Esophagus muscularis mucosa (tissue), 4 donors: Measurements from ENCODE around the gene PLD3. TPM values are rescaled to one million over a fixed set of nuclear protein-coding genes. Genes with fewer than 3 reads are reported as not detected.
A peak's percentile ranks its signal among the peaks of the same experiment; 100 is the strongest.

Experiments
- DNase-seq: peaks from one replicate; pipeline ENCODE4 v3.0.0-alpha.2; 2017; ENCODE audit errors: extremely low spot score
- H3K27ac ChIP-seq, 4 donors: fragments of 200-600 bp; sonication (generic); replicated peaks in 1 of 4; 1 replicate in 3 of 4; 2 replicates in 1 of 4; pipeline ENCODE4 v1.5.1; 2016 to 2019; ENCODE audit warnings: mild to moderate bottlenecking in 1 of 4
- H3K27me3 ChIP-seq, 4 donors: fragments of 200-600 bp; sonication (generic); one replicate each; pipeline versions ENCODE4 v1.5.1 to v1.6.0; 2016 to 2019
- H3K36me3 ChIP-seq, 4 donors: fragments of 200-600 bp; sonication (generic); one replicate each; pipeline ENCODE4 v1.5.1; 2016 to 2019
- H3K4me1 ChIP-seq, 4 donors: fragments of 200-600 bp; sonication (generic); one replicate each; pipeline ENCODE4 v1.5.1; 2016 to 2019
- H3K4me3 ChIP-seq, 4 donors: fragments of 200-600 bp; sonication (generic); 1 replicate in 2 of 4; 2 replicates in 2 of 4; pipeline ENCODE4 v1.5.1; 2016 to 2019; ENCODE audit warnings: mild to moderate bottlenecking in 4 of 4, moderate library complexity in 1 of 4
- H3K9me3 ChIP-seq, 4 donors: fragments of 200-600 bp; sonication (generic); 1 replicate in 3 of 4; 2 replicates in 1 of 4; pipeline ENCODE4 v1.5.1; 2016 to 2019
- EP300 ChIP-seq: sonication (generic); formaldehyde crosslinking; IDR thresholded peaks from one replicate; pipeline ENCODE4 v1.6.1; 2017; ENCODE audit warnings: antibody characterized with exemption
- POLR2A ChIP-seq: fragments of 450-650 bp; IDR thresholded peaks from one replicate; pipeline ENCODE4 v1.6.1; 2017; ENCODE audit warnings: antibody characterized with exemption, moderate library complexity, mild to moderate bottlenecking, low read depth
- POLR2AphosphoS5 ChIP-seq, 2 donors: sonication (generic); formaldehyde crosslinking; IDR thresholded peaks; one replicate each; pipeline ENCODE4 v1.6.1; 2017; ENCODE audit warnings: antibody characterized with exemption in 2 of 2
- WGBS: methylation state at CpG from one replicate; pipeline ENCODE4 v1.1.5; 2018; 5-methylcytosine and 5-hydroxymethylcytosine counted together
- intact Hi-C: fragments of 100-400 bp; cut with DNase I; formaldehyde crosslinking; loops from one replicate; pipeline ENCODE4 v1.15.1; 2023
- total RNA-seq, 4 donors: library from RNA; depleted of rRNA; stranded (reverse); fragments of >200 nt; gene quantifications; one replicate each; pipeline versions ENCODE4 v1.1.0 to v1.2.1, GENCODE V29; 2016
- TF ChIP-seq, protein P1 (sequence below), 3 experiments: fragments of 200-600 bp in 2 of 3; fragments of 450-650 bp in 1 of 3; sonication (generic) in 2 of 3; IDR thresholded peaks; one replicate each; pipeline ENCODE4 v1.5.1; 2017 to 2019; ENCODE audit warnings: antibody characterized with exemption in 3 of 3, mild to moderate bottlenecking in 2 of 3, moderate library complexity in 1 of 3

The PLD3 gene
- total RNA-seq, 4 donors from 2014 or later, result 206 to 280 (median 223) TPM

DNA sequence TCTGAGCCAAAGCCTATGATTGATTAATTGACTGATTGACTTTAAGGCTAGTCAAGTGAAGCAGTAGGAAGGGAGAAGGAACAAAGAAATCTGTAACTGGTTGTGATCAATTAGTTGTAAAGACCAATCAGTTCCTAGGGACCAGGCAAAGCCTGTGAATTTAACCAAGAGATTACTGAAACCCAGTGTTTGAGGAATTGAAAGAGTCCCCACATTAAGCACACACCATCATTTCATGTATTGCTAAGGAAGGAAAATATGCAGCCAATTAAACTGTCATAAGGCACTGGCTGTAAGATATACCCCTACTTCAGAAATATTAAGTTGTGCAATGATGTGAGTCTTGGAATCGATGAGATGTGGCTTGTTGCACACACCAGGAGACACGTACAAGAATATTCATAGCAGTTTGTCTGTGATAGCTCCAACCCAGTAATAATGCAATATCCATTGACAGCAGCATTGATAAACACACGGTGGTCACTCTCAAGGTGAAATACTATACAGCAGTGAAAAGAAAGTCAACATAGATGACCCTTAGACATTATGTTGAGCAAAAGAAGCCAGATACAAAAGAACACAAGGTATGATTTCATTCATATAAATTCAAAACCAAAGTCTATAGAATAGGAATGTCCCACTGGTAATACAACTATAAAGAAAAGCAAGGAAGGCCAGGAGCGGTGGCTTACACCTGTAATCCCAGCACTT is 9.3 kb upstream of the PLD3 start:
- WGBS, result 87% methylated on average over 4 of the region's 4 CpGs
- intact Hi-C loops, result no loop called here
- Histone ChIP-seq H3K4me3 (no peak overlapping the region), H3K4me1 (peaks cover 12 to 27% (median 18%) of the 10 kb centered on the region in 4 donors), H3K27ac (no peak overlapping the region), H3K9me3 (no peaks in the 10 kb centered on the region), H3K36me3 (peaks cover 11 to 43% (median 35%) of the 10 kb centered on the region in 4 donors), H3K27me3 (no peaks in the 10 kb centered on the region)
- no peak for TF ChIP-seq POLR2A
- TF ChIP-seq, protein P1, sequence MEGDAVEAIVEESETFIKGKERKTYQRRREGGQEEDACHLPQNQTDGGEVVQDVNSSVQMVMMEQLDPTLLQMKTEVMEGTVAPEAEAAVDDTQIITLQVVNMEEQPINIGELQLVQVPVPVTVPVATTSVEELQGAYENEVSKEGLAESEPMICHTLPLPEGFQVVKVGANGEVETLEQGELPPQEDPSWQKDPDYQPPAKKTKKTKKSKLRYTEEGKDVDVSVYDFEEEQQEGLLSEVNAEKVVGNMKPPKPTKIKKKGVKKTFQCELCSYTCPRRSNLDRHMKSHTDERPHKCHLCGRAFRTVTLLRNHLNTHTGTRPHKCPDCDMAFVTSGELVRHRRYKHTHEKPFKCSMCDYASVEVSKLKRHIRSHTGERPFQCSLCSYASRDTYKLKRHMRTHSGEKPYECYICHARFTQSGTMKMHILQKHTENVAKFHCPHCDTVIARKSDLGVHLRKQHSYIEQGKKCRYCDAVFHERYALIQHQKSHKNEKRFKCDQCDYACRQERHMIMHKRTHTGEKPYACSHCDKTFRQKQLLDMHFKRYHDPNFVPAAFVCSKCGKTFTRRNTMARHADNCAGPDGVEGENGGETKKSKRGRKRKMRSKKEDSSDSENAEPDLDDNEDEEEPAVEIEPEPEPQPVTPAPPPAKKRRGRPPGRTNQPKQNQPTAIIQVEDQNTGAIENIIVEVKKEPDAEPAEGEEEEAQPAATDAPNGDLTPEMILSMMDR (IDR thresholded peaks at IDR 0.05), result no peak
- no peak for TF ChIP-seq EP300
- no peak for TF ChIP-seq POLR2AphosphoS5 (IDR thresholded peaks at IDR 0.05)
- DNase-seq, result no peak

DNA sequence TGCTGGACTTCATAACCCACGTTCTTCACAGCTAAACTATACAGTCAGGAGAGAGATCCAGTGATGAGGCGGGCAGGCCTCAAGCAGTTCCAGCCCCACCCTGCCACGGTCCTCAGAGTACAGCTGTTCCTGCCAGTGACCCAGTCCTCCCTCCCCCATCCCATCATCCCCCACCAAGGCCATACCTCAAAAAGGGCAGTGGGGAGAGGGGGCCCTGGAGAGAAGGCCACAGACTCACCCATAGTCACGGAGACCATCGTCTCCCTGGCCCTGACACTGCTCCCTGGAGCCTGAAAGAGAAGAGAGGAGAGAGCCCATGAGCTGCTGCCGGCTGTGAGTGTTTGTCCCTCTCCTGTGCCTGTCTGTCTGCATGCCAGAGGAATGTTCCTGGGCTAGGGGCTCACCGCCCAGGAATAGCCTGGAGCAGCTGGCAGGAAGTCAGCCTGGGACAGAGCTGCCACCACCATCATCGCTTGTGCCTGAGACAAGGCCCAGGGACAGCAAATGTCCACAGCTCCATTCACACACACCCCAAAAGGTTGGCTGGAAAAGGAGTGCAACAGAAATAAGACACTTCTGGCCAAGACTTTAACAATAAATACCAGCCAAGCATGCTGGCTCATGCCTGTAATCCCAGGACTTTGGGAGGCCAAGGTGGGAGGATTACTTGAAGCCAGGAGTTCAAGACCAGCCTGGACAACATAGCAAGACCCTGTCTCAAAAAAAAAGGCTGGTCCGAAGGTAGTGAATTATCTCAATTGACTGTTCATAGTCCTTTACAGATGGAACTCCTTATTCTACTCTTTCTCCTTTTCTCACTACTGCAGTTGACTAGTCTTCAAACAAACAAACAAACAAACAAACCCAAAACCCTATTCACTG is 6.7 kb upstream of the PLD3 start:
- intact Hi-C loops, result no loop called here
- no peaks in the 10 kb centered on the region for H3K9me3 ChIP-seq
- no peaks in the 10 kb centered on the region for H3K27me3 ChIP-seq
- H3K27ac ChIP-seq, result peak overlapping the region; percentile 54 to 71 (median 66)
- TF ChIP-seq POLR2AphosphoS5 (IDR thresholded peaks at IDR 0.05), result peak; percentile 28 to 47
- TF ChIP-seq EP300, result no peak
- TF ChIP-seq, protein P1 (IDR thresholded peaks at IDR 0.05), result no peak
- peaks cover 12 to 35% (median 23%) of the 10 kb centered on the region in 4 donors for H3K4me1 ChIP-seq
- no peak for DNase-seq
- 77% methylated on average over 8 of the region's 9 CpGs for WGBS
- peaks cover 0 to 23% (median 14%) of the 10 kb centered on the region in 4 donors for H3K36me3 ChIP-seq
- H3K4me3 ChIP-seq, result no peak overlapping the region

DNA sequence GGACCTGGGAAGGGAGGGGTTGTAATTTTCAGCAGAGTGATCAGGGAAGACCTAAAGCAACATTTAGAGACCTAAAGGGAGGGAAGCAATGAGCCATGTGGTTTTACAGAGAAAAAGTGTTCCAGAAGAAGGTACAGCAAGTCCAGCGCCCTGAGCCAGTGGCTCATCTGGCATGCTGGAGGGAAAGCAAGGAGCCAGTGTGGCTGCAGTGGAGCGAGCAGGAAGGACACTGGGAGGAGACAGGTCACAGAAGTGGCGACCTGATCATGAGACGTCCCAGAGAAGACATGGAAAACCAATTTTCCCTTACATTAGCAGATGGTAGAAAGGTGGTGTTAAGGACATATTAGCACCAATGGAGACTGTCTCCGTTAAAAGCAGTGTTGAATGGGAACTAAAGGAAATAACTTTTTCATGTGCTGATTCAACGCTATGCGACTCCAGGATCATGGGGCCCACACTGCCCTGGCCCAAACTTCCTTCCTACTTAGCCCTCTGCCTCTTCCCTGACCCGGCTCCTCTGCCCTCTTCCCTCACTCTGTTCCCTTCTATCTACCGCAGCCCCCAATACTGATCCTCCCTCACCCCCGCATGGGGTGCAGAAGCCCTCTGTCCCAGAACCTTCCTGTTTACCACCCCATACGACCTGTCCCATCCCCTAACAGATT is 5.7 kb upstream of the PLD3 start:
- 82% methylated on average over 11 of the region's 11 CpGs for WGBS
- intact Hi-C loops, result no loop called here
- TF ChIP-seq EP300 (no peak), POLR2AphosphoS5 (IDR thresholded peaks at IDR 0.05) (no peak), POLR2A (no peak)
- TF ChIP-seq, protein P1 (IDR thresholded peaks at IDR 0.05), result no peak
- DNase-seq, result no peak
- Histone ChIP-seq H3K9me3 (no peaks in the 10 kb centered on the region), H3K4me3 (no peak overlapping the region), H3K4me1 (peaks cover 20 to 44% (median 33%) of the 10 kb centered on the region in 4 donors), H3K27me3 (no peaks in the 10 kb centered on the region), H3K36me3 (peaks cover 0 to 23% (median 14%) of the 10 kb centered on the region in 4 donors), H3K27ac (peak overlapping the region in 3 of 4 donors; percentile 54 to 71 (median 67))

DNA sequence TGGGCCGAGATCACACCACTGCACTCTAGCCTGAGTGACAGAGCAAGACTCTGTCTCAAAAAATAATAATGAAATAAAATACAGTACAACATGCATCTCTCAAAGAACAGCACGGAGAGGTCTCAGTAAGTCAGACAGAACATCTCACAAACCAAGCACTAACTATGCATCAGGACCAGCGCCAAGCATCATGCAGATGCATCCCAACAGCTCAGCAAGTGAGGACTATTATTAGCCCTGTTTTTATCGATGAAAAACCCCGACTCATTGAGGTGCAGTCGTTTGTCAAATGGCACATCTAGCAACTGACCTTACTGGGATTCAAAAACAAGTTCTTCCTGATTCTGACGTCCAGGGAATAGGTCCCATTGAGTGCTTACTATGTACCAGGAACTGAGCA is 4.1 kb upstream of the PLD3 start:
- no peaks in the 10 kb centered on the region for H3K27me3 ChIP-seq
- H3K4me3 ChIP-seq, result no peak overlapping the region
- peaks cover 0 to 18% (median 10%) of the 10 kb centered on the region in 4 donors for H3K36me3 ChIP-seq
- 85% methylated on average over 7 of the region's 7 CpGs for WGBS
- peaks cover 21 to 51% (median 40%) of the 10 kb centered on the region in 4 donors for H3K4me1 ChIP-seq
- H3K9me3 ChIP-seq, result no peaks in the 10 kb centered on the region
- H3K27ac ChIP-seq, result no peak overlapping the region
- DNase-seq, result no peak
- TF ChIP-seq, protein P1 (IDR thresholded peaks at IDR 0.05), result no peak
- TF ChIP-seq POLR2A (no peak), EP300 (no peak), POLR2AphosphoS5 (IDR thresholded peaks at IDR 0.05) (no peak)
- intact Hi-C loops, result no loop called here
